ENCODE data around the gene MDN1.

- no peak for TF ChIP-seq CTCF (IDR thresholded peaks at IDR 0.05)
- TF ChIP-seq POLR2A (IDR thresholded peaks at IDR 0.05), result no peak
Observed at GRCh38 chr6:89615882-89616281, 203.7 kb downstream of the MDN1 start.
